HG02840 (cell line): ENCODE data around the gene ATOX1.
"Not testable (repeated sequence)": the region's sequence is repeated elsewhere in the genome, so short reads cannot be mapped to it uniquely, and the experiment has no call there.

Source experiments
- ATAC-seq: cut with Tn5 transposase; IDR thresholded peaks from one replicate; pipeline ENCODE4 v1.9.1; 2021; ENCODE audit warnings: mild to moderate bottlenecking, moderate library complexity, moderate number of reproducible peaks; ENCODE audit not compliant: unreplicated experiment, low FRiP score

The ATOX1 gene

GRCh38 chr5:151700296-151700695 lies 58.1 kb downstream of the ATOX1 start:
- no peak for ATAC-seq

- ATAC-seq: no peak
These were observed 59.1 kb downstream of the ATOX1 start for GRCh38 chr5:151699071-151699901.

GRCh38 chr5:151698081-151698480 lies 60.4 kb downstream of the ATOX1 start:
- not testable (repeated sequence) for ATAC-seq

GRCh38 chr5:151697452-151697851 lies 61.0 kb downstream of the ATOX1 start:
- ATAC-seq: no peak

GRCh38 chr5:151696470-151697061 lies 61.9 kb downstream of the ATOX1 start:
- ATAC-seq: no peak

GRCh38 chr5:151695464-151695863 lies 63.0 kb downstream of the ATOX1 start:
- ATAC-seq: no peak

GRCh38 chr5:151694035-151694485 lies 64.4 kb downstream of the ATOX1 start:
- ATAC-seq: no peak
